Endothelial cell of hepatic sinusoid (primary cell): ENCODE results near the gene NDUFA7.
"Not testable (repeated sequence)": the region's sequence is repeated elsewhere in the genome, so short reads cannot be mapped to it uniquely, and the experiment has no call there.

ENCODE experiments used
- in situ Hi-C: cut with HindIII; loops from 2 replicates; pipeline ENCODE4 v1.10.0; 2017; ENCODE audit warnings: low sequenced_read_pairs

The NDUFA7 gene

DNA sequence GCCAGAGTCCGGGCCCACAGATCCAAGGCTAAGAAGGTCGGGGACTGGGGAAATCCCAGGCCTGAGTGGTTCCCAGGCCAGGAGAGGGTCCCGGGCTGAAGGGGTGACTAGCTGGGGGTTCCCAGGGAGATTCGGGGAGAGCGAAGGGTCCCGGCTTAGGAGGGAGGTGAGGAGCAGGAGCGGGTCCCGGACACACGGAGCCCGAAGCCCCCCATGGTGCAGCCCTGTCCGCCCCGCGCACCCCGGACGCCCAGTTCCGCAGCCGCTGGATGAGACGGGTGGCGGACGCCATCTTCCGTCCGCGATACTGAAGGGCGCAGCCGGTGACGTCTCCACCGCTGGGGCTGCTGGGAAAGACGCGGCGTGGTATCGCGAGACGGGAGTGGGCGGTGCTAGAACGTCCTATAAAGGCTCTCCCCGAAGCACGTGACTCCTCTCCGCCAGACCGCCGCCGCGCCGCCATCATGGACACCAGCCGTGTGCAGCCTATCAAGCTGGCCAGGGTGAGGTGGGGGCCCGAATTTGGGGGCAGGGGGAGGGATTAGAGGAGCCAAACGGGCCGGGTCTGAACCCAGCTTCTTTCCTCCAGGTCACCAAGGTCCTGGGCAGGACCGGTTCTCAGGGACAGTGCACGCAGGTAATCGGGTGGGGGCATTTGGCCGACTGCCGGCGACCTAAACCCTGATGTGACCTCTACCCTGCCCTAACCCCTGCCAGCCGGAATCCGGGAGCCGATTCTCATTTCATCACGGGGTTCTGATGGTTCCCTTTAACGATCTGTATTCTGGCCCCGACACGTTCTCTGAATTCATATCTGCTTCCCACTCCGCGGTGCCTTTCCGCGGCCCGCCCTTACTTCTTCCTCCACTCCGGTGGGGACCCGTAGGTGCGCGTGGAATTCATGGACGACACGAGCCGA lies at the start of gene NDUFA7, which contains the start of gene RPS28:
Gene NDUFA7 (minus strand): TSS at position 309 of the 919 bp plus-strand sequence. CDS start 17 bp downstream, at position 292.
Gene RPS28 (plus strand): TSS at position 430 of the 919 bp plus-strand sequence. CDS start 35 bp downstream, at position 465.
- in situ Hi-C loops = no loop called here

DNA sequence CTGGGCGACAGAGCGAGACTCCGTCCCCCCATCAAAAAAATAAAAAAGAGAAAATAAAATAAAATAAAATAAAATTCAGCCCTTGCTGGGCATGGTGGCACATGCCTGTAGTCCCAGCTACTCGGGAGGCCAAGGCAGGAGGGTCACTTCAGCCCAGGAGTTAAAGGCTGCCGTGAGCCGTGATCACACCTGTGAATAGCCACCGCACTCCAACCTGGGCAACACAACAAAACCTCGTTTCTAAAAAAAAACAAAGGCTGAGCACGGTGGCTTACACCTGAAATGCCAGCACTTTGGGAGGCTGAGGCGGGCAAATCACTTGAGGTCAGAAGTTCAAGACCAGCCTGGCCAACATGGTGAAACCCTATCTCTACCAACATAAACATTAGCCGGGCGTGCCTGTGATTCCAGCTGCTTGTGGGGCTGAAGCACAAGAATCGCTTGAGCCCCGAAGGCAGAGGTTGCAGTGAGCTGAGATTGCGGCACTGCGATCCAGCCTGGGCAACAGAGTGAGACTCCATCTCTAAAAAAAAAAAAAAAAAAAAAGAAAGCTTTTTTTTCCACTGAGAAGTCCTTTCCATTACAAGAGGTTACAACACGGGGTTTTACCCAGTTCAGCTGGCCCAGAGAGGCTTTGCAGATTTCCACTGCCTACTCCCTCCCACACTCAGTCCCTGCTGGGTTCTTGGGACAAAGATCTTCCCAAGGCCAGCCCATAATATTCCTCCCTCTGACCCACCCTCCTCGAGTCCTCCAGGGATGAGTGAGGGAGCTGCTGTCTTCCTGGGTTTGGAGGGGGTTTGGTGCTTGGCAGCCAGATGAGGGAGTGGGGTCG lies 49.2 kb upstream of the NDUFA7 start:
- in situ Hi-C loops = loop anchor here (5.0 kb wide), 1 partner anchor 77 kb away; no protein-coding TSS in a partner anchor

DNA sequence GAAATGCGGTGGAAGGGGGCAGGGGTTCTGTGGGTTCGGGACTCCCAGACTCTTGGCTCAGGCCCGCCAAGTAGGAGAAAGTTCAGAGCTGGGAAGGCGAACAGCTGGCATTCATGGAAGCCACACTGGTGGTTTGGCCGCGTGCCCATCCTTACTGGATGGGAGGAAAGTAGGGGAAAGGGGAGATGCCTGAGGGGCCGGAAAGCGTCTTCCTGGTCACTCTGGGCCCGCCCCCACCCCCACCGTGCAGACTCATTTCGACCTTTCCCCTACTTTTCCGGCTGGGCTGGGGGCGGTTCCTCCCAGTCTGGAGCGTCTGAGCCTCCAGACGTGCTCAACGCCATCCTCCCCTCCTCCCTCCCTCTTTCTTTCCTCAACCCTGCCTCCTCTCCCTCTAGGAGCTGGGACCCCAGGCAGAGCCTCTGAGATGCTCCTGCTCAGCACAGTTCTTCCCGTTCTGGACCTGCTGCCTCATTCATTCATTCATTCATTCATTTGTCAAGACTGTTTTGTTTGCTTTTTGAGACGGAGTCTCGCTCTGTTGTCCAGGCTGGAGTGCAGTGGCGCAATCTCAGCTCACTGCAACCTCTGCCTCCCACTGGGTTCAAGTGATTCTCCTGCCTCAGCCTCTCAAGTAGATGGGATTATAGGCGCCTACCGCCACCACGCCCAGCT lies 46.3 kb upstream of the NDUFA7 start:
- in situ Hi-C loops = no loop called here

DNA sequence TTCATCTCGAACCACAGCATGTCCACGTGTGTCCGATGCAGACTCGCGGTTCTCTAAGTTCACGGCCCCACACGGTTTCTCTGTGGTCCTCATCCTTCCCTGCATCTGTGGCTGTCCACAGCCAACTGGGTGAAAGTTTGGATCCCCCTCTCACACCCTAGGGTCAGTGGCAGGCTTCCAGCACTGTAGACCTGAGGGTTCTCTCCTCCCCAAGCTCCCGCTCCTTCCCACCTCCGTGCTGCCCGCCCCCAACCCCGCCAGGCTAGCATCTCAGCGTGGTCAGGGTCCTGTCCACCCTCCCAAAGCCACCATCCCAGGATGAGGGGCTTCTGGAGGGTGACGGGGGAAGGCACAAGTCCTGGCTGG lies 45.8 kb upstream of the NDUFA7 start:
- in situ Hi-C loops = no loop called here

DNA sequence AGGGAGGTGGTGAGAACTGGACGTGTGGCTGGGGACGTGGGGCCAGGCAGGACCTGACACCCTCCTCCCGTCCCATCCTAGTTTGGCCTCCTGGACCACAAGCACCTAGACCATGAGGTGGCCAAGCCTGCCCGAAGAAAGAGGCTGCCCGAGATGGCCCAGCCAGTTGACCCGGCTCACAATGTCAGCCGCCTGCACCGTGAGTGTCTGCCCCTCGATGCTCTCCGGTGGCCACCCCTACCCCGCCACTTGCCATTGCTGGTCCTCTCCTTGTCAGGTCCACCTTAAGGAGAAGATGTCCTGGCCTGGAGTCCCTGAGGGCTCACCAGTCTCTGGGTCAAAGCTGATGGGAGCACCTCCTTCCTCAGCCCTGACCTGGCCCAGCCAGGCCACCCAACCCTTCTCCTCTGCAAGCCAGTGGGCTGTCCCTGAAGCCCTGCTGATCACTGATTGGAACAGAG lies 45.0 kb upstream of the NDUFA7 start:
- in situ Hi-C loops = no loop called here

DNA sequence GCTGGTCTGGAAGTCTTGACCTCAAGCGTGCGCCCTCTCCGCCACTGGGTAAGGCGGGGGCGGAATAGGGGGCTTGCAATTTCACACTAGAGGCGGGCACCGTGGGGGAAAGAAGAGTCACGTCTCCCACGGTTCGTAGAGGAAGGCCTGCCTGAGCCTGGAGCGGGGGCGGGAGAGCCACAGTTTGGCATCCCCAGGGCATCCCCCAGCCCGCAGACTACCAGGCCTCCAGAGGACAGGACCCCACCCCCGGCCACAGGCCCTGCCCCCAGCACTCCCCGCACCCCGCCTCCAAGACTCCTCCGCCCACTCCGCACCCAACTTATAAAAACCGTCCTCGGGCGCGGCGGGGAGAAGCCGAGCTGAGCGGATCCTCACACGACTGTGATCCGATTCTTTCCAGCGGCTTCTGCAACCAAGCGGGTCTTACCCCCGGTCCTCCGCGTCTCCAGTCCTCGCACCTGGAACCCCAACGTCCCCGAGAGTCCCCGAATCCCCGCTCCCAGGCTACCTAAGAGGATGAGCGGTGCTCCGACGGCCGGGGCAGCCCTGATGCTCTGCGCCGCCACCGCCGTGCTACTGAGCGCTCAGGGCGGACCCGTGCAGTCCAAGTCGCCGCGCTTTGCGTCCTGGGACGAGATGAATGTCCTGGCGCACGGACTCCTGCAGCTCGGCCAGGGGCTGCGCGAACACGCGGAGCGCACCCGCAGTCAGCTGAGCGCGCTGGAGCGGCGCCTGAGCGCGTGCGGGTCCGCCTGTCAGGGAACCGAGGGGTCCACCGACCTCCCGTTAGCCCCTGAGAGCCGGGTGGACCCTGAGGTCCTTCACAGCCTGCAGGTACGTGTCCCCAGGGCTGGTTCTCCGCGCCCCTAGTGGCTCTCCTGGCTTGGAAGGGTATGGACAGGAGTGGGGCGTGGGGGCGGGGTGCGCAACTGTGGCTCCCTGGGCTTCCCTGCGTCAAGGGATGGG lies 42.9 kb upstream of the NDUFA7 start, which contains the start of gene ANGPTL4:
Gene ANGPTL4 (plus strand): TSS at position 353 of the 969 bp plus-strand sequence. CDS start 167 bp downstream, at position 520.
- in situ Hi-C loops = no loop called here

DNA sequence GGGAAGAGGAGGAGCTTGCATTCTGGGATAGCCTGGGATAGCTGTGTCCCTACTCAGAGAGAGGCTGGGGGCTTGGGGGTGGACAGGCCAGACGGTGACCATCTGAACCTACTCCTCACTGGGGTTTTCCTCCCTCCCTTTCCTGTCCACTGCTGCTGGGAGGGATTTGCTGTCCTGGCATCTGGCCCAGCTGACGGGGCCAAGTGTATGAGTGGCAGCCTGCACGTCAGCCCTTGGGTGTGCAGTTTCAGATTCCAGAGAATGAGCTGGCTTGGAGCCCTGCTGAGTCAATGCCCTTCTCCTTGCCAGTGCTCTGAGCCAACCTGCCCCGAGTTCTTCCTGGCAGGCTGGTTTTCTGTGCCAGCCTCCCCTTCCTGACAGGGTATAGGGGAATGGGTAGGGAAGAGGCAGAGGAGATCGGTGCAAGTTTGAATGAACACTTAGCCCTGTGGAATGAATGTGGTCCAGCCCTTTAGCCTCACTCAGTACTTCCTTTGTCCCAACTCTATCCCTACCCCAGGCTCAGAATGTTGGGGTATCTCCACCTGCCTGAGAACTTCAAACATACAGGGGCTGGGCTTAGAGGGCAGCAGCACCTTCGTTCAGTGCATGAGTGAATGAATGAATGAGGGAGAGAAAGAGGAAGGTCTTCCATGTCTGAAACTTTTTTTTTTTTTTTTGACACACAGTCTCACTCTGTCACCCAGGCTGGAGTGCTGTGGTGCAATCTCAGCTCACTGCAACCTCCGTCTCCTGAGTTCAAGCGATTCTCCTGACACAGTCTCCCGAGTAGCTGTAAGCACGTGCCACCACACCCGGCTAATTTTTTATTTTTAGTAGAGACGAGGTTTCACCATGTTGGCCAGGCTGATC lies 41.0 kb upstream of the NDUFA7 start:
- in situ Hi-C loops = no loop called here

DNA sequence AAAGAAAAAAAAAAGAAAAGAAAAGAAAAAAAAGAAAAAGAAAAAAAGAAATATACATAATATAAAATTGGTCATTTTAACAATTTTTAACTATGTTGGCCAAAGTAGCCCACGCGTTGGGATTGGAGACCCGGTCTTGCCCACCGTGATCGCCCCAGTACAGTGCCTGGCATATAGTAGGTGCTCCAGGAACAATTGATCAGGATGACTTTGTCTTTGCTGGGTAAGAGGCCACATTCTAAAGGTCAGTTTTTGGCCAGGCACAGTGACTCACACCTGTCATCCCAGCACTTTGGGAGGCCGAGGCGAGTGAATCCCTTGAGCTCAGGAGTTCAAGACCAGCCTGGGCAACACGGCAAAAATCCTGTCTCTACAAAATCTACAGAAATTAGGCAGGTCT lies 39.0 kb upstream of the NDUFA7 start:
- in situ Hi-C loops = no loop called here

DNA sequence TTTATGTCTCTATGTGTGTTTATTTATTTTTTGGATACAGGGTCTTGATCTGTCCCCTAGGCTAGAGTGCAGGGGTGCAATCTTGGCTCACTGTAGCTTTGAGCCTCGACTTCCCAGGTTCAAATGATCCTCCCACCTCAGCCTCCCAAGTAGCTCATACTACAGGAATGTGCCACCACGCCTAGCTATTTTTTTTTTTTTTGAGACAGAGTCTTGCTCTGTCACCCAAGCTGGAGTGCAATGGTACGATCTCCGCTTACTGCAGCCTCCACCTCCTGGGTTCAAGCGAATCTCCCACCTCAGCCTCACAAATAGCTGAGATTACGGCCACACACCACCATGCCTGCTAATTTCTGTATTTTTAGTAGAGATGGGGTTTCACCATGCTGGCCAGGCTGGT lies 37.8 kb upstream of the NDUFA7 start:
- in situ Hi-C loops = no loop called here

DNA sequence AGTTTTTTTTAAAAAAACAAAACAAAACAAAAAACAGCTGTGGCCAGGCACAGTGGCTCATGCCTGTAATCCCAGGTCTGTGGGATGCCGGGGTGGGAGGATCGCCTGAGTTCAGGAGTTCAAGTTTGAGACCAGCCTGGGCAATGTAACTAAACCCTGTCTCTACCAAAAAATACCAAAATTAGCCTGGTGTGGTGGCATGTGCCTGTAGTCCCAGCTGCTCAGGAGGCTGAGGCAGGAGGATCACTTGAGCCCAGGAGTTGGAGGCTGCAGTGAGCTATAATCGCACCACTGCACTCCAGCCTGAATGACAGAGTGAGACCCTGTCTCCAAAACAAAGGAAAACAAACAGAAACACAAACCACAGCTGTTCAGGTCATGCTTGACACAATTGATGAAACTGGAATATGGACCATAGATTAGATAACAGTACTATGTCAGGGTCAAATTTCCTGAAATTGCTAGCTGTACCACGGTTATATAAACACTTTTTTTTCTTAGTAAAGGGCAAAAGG lies 35.9 kb upstream of the NDUFA7 start:
- in situ Hi-C loops = no loop called here

DNA sequence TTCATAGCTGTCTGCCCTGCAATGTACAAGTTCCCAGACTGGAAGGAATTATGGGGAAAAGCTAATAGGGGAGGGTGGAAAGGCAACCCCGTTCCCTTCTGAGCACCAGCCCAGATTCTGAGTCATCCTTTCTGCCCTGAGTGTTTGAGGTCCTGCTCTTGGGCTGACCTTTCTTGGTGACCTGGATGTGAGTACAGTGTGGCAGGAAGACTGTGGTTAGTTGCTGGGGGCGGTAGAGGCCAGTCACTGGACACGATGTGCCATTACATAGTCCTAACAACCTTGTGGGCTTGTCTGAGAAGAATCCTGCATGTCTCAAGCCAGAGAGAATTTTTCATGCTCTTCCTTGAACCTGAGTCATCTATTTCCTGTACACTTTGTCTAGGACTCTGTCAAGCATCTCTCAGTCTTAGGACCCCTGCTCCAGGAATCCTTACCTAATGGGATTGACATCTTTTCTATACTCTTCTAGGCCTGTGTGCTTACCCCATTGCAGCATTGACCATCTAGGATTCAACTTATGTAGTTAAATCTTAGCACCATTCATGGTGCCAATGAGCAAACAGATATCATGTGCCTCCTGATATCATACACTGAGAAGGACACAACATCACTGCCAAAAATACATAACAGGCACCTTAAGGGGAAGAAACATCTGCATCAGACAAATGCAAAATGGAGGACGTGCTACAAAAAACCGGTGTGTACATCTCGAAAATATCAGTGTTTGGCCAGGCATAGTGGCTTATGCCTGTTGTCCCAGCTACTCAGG lies 34.6 kb upstream of the NDUFA7 start:
- in situ Hi-C loops = no loop called here

DNA sequence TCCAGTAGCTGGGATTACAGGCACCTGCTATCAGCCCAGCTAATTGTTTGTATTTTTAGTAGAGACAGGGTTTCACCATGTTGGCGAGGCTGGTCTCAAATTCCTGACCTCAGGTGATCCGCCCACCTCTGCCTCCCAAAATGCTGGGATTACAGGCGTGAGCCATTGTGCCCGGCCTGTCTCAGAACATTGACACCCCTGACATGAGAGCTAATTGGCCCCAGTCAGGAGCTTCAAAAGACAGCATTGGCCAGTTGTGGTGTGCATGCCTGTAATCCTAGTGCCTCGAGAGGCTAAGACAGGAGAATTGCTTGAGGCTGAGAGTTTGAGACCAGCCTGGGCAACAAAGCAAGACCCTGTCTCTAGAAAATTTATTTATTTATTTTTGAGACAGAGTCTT lies 31.7 kb upstream of the NDUFA7 start:
- in situ Hi-C loops = not testable (repeated sequence)

DNA sequence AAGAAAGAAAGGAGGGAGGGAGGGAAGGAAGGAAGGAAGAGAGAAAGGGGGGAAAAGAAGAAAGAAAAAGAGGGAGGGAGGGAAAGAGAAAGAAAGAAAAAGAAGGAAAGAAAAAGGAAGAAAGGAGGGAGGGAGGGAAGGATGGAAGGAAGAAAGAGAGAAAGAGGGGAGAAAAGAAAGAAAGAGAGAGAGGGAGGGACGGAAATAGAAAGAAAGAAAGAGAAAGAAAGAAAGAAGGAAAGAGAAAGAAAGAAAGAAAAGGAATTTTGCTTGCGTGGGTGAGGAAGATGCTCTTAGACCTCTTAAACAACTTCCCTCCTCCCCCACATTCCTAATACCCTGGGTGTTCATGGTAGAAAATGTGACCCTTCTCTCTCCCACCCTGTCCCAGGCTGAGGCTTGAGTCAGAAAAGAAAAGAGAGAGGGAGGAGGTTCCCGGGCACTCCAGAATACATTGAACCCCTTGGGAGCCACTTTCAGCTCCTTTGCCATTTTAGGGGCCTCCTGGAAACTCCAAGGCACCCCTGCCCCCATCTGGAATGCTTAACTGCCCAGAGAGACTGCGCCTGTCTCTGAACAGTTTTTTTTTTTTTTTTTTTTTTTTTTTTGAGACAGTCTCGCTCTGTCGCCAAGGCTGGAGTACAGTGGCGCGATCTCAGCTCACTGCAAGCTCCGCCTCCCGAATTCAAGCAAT lies 31.1 kb upstream of the NDUFA7 start:
- in situ Hi-C loops = no loop called here

DNA sequence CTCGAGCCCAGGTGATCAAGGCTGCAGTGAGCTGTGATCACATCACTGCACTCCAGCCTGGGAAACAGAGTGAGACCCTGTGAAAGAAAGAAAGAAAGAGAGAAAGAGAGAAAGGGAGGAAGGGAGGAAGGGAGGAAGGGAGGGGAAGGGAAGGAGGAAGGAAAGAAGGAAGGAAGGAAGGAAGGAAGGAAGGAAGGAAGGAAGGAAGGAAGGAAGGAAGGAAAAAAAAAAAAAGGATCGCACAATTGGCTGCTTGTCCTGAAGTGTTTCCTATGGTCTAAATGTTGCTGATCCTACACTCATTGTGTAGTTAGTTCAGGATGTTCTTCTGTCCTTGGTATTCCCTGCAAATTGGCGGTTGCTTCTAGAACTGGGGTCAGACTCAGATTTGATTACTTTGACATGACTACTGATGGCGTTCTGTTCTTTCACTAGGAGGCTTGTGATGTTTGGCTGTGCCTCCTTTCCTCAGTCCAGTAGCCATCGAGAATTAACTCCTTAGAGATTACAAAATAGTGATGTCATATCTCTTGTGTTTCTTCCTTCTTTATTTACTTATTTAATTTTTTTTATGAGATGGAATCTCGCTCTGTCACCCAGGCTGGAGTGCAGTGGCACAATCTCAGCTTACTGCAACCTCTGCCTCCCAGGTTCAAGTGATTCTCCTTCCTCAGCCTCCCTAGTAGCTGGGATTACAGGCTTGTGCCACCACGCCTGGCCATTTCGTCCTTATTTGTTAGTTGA lies 28.6 kb upstream of the NDUFA7 start:
- in situ Hi-C loops = not testable (repeated sequence)

DNA sequence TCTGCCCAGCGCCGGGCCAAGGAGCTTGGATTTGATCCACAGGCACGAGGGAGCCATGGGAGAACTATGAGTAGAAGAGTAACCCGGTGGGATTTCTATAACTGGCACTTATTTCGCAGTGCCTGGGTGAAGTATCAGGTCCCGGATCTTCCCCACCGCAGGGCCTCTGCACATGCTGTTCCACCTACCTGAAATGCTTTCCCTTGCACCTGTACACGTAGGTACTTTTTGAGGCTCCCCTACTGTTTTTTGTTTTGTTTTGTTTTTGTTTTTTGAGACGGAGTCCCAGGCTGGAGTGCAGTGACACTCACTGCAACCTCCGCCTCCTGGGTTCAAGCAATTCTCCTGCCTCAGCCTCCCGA lies 22.3 kb upstream of the NDUFA7 start:
- in situ Hi-C loops = no loop called here

DNA sequence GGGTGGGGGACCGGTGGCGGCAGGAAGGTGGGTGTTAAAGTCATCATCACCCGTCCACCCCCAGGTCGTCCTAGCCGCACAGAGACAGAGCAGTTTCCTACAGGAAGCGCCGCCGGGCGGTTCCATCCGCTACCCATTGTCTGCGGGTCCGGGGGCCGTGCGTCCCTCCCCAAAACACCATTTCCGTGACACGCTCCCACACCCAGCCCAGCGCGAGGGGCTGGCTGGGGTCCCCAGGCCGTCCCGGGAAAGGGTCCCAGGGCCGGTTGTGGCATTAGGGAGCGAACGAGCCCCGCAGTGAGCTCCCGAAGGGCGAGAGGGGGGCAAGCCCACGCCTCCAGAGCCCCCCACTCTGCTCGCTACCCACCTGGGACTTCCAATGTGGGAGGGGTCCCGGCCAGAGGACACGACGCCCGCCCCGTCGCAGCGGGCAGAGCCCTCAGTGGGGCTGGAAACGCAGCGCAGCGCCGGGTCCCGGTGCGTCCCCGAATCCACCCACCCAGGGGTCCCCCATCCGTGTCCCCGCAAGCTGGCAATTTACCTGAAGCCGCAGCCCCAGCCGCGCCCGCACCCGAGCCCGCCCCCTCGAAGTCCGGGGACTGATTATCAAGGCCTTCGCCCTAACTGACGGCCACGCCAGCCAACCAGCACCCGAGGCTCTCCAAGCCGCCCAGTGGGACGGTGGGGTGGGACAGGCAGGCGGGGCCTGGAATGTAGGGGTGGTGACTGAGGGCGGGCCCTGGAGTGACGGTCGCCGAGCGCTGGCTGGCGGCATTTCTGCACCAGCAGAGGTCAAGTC lies 21.7 kb upstream of the NDUFA7 start, which contains the start of gene KANK3:
Gene KANK3 (minus strand): TSS at position 579 of the 799 bp plus-strand sequence. CDS start 5,434 bp downstream, outside the sequence.
- in situ Hi-C loops = no loop called here
